ENCODE results near the gene NET1.

GRCh38 chr10:5393529-5393928 lies 18.8 kb upstream of the NET1 start:
- TF ChIP-seq, protein P1, sequence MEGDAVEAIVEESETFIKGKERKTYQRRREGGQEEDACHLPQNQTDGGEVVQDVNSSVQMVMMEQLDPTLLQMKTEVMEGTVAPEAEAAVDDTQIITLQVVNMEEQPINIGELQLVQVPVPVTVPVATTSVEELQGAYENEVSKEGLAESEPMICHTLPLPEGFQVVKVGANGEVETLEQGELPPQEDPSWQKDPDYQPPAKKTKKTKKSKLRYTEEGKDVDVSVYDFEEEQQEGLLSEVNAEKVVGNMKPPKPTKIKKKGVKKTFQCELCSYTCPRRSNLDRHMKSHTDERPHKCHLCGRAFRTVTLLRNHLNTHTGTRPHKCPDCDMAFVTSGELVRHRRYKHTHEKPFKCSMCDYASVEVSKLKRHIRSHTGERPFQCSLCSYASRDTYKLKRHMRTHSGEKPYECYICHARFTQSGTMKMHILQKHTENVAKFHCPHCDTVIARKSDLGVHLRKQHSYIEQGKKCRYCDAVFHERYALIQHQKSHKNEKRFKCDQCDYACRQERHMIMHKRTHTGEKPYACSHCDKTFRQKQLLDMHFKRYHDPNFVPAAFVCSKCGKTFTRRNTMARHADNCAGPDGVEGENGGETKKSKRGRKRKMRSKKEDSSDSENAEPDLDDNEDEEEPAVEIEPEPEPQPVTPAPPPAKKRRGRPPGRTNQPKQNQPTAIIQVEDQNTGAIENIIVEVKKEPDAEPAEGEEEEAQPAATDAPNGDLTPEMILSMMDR (IDR thresholded peaks at IDR 0.05) = no peak
- no peak for TF ChIP-seq EP300 (IDR thresholded peaks at IDR 0.05)

Data from esophagus muscularis mucosa (tissue), 3 donors.